H54 (cell line): ENCODE measurements around the gene NFASC.
A peak's percentile ranks its signal among the peaks of the same experiment; 100 is the strongest.

Experiments used
- DNase-seq: peaks from one replicate; pipeline ENCODE4 v3.0.0; 2011; ENCODE audit warnings: low spot score, mixed read lengths; ENCODE audit not compliant: insufficient read length
- FAIRE-seq: peaks from 3 replicates; lab custom pipeline; 2011; peaks lifted over from hg19 to GRCh38; lab: Jason Lieb, UNC
- POLR2A ChIP-seq: IDR thresholded peaks from 2 replicates; pipeline ENCODE4 v1.6.1; 2011; ENCODE audit warnings: low read depth, mild to moderate bottlenecking, low read length

NFASC gene

DNA sequence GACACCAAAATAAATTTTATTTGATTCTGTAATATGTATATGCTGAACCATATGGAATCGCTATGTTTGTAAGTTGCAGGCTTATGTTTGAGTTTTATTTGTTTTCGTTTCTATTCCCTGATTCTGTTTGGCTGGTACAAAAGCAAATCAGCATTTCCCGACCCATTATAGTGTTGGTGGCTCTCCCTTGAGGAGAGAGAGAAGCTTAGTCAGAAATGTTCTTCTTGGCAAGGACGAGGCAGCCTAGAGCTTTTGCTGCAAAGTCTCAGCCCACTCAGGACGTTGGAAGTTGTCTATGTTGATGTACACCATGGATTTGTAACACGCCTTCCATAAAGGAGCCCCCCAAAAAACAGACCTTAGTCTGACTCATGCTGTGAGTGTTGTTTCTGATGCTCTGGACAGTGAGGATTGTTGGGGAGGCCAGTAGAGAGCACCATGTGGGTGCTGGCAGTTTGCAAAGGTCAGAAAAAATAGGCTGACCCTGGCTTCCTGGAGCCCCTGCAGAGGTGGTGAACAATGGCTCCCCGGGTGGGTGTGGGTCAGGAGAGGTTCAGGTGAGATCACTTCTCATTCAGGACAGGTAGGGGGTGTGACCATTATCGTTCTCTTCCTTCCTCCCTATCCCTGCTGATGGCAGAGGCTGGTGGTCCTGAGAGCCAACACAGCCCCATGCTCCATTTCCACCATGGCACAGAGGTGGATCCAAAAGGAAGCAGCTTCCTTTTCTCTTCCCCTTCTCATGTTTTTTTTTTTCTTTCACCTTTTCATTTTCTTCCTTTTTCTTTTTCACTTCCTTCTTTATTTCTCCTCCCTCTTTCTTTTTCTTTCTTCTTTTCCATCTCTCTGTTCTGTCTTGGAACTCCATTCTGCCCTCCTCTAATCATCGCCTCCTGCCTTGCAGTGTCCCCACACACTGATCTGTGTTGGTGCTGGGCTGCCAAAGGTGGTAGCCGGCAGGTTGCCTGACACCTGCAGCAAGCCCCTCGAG lies 88.0 kb downstream of the NFASC start:
- no peak for DNase-seq
- no peak for FAIRE-seq
- TF ChIP-seq POLR2A: no peak

DNA sequence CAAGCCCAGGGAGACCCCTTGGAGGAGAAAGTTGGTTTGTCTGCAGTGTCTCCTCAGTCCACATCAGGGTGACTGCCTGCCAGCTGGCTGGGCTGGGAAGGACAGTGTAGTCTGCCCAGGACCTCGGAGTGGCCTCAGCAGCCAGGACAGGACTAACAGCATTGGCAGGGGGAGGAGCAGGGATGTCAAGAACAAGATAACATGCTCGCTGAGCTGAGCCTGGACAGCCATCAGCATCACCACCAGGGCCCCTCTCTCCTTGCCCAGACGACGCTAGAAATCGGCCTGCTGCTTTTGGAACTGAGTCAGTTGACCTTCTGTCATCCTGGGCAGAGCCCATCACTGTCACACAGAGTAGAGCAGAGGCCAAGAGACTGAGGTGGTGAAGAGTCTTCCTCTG lies 88.7 kb downstream of the NFASC start:
- no peak for FAIRE-seq
- no peak for DNase-seq
- no peak for TF ChIP-seq POLR2A

DNA sequence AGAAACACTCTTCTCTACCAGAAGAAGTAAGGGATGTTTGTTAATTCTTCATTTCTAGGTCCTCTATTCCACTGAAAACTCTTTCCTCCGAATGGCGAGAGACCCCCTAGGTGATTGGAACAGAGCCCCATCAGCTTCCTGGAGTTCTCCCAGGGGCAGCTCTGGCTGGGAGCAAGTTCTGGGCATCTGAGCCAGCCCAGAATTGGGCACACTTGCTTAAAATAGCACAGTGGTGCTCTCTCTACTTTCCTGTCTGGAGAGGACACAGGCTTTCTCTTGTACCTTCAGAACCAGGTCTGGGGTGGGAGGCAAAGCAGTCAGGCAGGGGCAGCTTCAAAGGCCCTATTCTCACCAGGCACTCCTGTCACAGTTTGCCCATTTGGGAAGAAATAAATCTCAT lies 89.2 kb downstream of the NFASC start:
- DNase-seq (no peak), FAIRE-seq (no peak)
- TF ChIP-seq POLR2A: no peak

DNA sequence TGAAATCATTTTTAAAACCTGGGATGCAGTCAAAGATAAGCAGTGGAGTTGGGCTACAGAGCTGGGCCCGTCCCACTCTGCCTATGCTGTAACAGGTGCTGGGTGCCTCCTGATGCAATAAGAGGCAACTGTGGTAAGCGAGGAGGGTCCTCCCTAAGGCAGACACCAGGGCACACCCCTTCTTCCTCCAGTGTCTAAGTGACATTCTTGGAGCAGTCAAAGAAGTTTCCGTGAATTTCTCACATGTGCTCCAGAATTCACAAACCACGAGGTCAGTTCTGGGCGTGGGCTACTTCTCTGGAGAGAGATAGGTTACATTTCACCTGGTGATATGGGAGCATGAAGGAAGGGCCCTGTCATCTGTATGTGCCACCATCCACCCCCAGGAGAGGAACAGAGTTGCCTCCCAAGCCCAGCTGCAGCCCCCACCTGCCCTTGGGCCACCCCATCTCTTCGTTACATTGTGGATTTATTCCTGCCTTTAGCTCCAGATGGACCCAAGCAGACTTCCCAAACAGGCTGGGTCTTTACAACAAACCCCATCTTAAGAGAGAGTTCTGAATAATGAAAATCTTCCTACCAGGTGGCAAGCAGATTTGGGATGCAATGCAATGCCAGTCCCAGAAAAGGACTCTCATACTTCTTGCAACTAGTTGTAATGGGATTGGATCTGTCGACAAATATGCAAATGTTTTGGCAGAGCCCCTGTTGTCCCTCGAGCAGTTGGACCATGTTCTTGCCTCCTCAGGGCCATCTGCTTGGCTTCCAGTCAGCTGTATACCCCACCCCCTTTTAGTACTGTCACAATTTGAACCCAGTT lies 89.9 kb downstream of the NFASC start:
- FAIRE-seq: no peak
- TF ChIP-seq POLR2A: no peak
- no peak for DNase-seq

DNA sequence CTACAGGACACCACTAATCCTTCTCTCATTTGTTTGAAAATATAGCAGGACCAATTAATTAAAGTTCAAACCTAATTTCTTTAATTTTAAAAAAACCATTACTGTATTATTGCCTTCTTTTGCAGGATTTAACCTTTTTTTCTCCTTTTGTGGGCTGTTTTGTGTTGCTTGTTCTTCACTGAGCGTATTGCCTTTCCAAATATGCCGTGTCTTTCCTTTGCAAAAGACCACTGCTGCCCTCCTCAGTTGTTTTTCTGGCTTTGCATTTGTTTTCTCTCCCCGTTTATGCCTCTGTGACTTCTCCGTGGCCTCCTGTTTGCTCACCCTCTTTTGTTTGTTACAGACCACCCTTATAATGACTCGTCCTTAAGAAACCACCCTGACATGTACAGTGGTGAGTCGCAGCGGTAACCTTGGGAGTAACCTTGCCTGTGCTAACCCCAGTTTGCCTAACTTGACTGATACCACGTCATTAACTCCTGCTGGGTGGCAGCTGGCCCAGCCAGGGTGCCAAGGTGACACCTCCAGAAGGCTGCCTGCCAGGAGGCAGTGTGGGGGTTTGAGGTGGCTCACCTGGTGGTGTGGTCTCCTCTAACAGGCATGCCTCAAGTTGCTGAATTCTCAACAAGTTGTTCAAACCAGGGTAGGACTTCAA lies 91.2 kb downstream of the NFASC start:
- DNase-seq (no peak), FAIRE-seq (no peak)
- no peak for TF ChIP-seq POLR2A

DNA sequence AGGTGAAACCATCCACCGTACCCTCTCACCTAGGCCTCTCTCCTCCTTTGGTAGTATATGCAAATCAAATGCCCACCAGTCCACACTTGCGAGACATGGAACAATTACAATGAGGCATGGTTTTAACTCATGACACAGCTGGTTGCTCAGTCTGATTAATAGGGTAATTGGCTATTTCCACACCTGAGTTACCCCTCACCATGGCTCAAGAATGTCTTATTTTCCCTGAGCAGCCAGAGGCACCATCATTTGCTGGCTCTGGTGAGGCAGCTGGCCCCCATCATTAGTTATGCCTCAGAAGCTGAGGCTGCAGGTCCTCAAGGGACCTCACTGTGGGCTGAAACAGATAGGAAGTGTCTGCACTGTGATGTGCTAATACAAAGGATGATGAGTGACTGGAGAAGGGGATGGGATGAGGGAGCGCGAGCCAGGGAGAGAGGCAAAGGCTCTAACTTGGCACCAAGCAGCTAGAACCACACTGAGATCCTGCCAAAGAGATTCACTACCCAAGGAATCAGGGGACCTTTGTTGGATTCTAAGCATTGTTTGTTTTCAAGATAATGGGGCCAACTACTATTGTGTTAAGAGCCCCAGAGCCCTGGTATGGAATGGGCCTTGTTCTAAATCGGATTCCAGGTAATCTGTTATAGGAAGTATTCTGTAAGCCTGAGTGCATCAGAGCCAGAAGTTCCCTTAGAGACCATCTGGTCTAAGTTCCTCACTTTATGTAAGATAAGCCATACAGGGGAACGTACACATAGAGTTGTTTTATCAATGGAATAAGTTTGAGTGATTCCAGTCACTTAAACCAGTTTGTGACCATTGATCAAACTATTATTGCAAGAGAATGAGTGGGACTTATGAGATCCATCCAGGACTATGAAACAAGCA lies 92.3 kb downstream of the NFASC start:
- DNase-seq (no peak), FAIRE-seq (no peak)
- no peak for TF ChIP-seq POLR2A

DNA sequence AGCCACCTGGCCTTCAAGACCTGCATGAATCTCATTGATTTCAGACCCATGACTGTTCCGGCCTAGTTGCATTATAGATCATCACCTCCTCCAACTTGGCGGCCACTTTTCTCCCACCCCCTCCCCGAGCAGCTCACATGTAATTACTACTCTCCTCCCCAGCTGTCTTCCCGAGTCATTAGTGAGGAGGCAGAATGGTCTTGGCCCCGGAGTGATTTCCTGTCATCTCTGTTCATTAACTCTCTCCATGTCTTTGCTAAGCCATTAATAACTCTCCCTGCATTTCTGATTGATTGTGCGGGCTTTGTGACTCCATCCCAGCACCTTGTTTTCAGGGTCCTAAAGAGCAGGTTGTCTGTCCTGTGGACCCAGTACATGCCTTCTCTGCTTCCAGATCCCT lies 96.8 kb downstream of the NFASC start:
- FAIRE-seq (no peak), DNase-seq (no peak)
- TF ChIP-seq POLR2A: no peak

DNA sequence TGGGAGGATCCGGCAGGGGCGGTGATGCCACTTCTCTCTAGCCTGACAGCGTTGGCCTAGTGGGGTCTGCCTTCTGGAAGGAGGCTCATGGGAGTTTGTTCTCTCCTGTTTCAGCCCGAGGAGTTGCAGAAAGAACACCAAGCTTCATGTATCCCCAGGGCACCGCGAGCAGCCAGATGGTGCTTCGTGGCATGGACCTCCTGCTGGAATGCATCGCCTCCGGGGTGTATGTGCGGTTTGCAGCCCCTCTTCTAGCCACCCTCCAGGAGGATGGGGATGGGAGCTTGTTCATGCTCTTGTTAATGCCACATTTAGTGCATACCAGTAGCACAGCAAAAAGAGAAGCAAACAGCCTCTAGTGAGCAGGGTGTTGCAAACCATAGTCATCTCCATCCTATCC lies 97.5 kb downstream of the NFASC start:
- FAIRE-seq (no peak), DNase-seq (no peak)
- TF ChIP-seq POLR2A: no peak

DNA sequence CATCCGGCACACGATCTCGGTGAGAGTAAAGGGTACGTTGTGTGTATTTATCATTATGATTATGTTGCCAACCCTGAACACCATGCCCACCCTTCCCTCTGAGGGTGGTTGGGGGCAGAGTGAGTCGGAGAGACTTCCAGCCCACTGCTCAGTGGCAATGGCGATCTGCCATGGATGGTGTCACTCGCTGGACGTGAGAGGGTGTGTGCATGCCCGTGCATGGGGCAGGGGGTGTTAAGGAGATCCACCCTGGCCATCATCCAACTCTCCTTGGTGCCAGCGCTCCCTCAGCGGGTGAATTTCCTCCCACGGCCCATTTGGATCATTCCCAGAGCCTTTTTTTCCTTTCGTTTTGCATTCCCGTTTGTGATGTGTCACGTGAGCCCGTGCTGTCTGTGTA lies 98.3 kb downstream of the NFASC start:
- FAIRE-seq (no peak), DNase-seq (no peak)
- TF ChIP-seq POLR2A: no peak

DNA sequence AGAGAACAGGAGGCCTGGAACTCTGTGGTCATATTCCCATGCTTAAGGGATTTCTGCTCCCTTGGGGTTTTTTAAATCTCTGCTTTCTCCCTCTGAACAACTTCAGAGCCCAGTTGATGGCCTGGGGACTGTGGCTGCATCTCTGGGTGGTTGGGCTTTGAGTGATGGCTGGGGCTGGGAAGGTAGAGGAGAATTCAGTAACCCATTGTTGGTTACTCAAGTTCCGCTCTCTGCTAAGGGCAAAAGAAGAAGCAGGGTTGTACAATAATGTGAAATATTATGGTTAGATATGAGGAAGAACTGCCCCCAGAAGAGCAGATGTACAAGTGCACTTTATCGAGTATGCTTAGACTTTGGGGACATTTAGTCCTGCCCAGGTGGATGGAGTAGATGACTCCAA lies 100.3 kb downstream of the NFASC start:
- no peak for DNase-seq
- no peak for TF ChIP-seq POLR2A
- no peak for FAIRE-seq

DNA sequence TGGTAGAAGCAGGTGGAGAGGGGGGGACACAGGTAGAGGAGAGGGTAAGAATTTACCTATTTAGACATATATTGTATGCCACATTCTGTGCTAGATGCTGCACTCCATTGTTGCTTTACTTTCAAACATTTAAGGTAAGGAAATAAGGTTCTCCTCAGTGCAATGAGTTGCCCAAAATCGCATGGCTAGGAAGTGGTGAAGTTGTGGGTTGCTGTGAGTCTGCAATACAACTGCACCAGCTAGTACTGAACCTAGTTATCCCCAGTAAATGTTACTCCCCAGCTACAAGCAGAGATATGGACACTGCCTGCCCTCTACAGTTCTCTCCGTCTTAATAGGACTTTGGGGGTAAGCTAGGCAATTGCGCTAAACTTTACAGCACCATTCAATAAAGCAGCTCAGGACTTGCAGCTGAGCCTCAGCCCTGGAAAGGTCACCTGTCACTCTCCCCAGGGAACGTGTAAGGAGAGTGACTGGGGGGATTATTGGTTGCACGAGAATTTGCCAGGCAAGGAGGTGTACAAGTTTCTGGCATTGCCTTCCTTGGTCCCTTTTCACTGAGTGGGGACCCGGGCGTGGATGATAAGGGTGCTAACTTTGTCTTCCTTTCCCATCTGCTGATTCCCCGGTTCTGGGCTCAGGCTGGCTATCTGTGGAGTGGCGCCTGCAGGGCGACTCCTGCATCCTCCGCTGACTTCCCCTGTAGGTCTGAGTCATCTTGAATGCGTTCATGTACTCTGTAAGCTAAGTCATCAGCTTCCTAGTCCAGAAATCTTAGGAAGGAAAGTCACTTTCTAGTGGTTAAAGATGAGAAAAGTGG lies 101.1 kb downstream of the NFASC start:
- no peak for TF ChIP-seq POLR2A
- FAIRE-seq: peak; percentile 41
- DNase-seq: peak; percentile 94

DNA sequence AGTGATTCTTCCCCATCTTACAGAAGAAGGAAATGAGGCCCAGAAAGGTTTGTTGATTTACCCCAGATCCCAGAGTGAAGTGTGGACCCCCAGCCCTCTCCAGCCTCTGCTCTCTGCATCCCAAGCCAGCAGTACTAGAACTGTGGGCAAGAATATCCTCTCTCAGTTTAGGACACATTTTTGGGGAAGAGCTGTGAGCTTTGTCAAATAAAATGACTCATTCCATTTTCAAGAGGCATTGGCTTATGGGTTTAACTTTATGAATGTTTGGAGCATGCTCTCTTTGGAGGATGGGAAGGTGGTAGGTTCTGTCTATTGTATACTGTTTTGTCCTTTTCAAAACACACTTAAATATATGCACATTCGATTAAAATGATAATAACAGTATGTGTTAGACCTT lies 101.8 kb downstream of the NFASC start:
- FAIRE-seq: no peak
- TF ChIP-seq POLR2A: no peak
- no peak for DNase-seq
